WTC11 (cell line): ENCODE data around the gene SERPINE1. TPM values are rescaled to one million over a fixed set of nuclear protein-coding genes. Genes with fewer than 3 reads are reported as not detected.

Source experiments
- ATAC-seq: fragments of 200-7000 bp; cut with Tn5 transposase; 2 replicates; pipeline ENCODE4 v1.10.0; 2021; ENCODE audit warnings: mild to moderate bottlenecking, moderate library complexity
- CTCF ChIA-PET: fragments of 300-600 bp; sonication (Branson Sonifier 250); formaldehyde crosslinking; loops from one replicate; lab custom pipeline; 2021; ENCODE audit warnings: antibody characterized with exemption; lab: Charles Lee
- POLR2A ChIA-PET: fragments of 350-600 bp; sonication (Branson Sonifier 250); formaldehyde crosslinking; loops from one replicate; lab custom pipeline; 2021; ENCODE audit warnings: antibody characterized with exemption; lab: Charles Lee
- DNase-seq: peaks from one replicate; pipeline ENCODE4 v3.0.0; 2021; ENCODE audit warnings: low spot score
- H3K27ac Mint-ChIP-seq: 2 replicates; pipeline ENCODE4 v1.8.0; 2021; ENCODE audit warnings: mixed read lengths
- H3K27me3 Mint-ChIP-seq: 2 replicates; pipeline ENCODE4 v1.8.0; 2021; ENCODE audit warnings: low read depth, mild to moderate bottlenecking, moderate library complexity, mixed read lengths
- H3K36me3 Mint-ChIP-seq: 2 replicates; pipeline ENCODE4 v1.8.0; 2021; ENCODE audit warnings: mixed read lengths
- H3K4me1 Mint-ChIP-seq: 2 replicates; pipeline ENCODE4 v1.8.0; 2022; ENCODE audit warnings: mixed read lengths
- H3K4me3 Mint-ChIP-seq: 2 replicates; pipeline ENCODE4 v1.8.0; 2021; ENCODE audit warnings: mild to moderate bottlenecking, moderate library complexity, mixed read lengths
- H3K9me3 Mint-ChIP-seq: 2 replicates; pipeline ENCODE4 v1.8.0; 2021; ENCODE audit warnings: mixed read lengths
- AFF4 ChIP-seq: sonication (generic); formaldehyde crosslinking; IDR thresholded peaks from 2 replicates; pipeline ENCODE4 v1.8.1; 2023; ENCODE audit warnings: mild to moderate bottlenecking, missing genetic modification reagents, borderline replicate concordance
- AR ChIP-seq: fragments of 250-450 bp; sonication (Bioruptor Pico); IDR thresholded peaks from 2 replicates; pipeline ENCODE4 v1.9.0; 2021; ENCODE audit warnings: mild to moderate bottlenecking
- ATF2 ChIP-seq: sonication (generic); formaldehyde crosslinking; IDR thresholded peaks from 2 replicates; pipeline ENCODE4 v1.8.1; 2022; ENCODE audit warnings: low read depth, missing genetic modification reagents, borderline replicate concordance
- CDX4 ChIP-seq: fragments of 250-450 bp; sonication (Bioruptor Pico); IDR thresholded peaks from 2 replicates; pipeline ENCODE4 v1.9.0; 2021; ENCODE audit warnings: moderate library complexity, mild to moderate bottlenecking, inconsistent platforms, borderline replicate concordance
- CTCF ChIP-seq: fragments of 200-600 bp; IDR thresholded peaks from 2 replicates; pipeline ENCODE4 v1.8.0; 2022; ENCODE audit warnings: antibody characterized with exemption
- FOXP1 ChIP-seq: sonication (generic); formaldehyde crosslinking; IDR thresholded peaks from 2 replicates; pipeline ENCODE4 v1.8.0; 2022; ENCODE audit warnings: missing genetic modification reagents, mild to moderate bottlenecking, moderate library complexity, borderline replicate concordance
- KAT7 ChIP-seq: sonication (generic); formaldehyde crosslinking; IDR thresholded peaks from 2 replicates; pipeline ENCODE4 v1.8.1; 2023; ENCODE audit warnings: missing genetic modification reagents, mild to moderate bottlenecking, borderline replicate concordance
- PRRX2 ChIP-seq: fragments of 250-450 bp; sonication (Bioruptor Pico); IDR thresholded peaks from 2 replicates; pipeline ENCODE4 v1.8.0; 2021; ENCODE audit warnings: mild to moderate bottlenecking
- STAT6 ChIP-seq: sonication (generic); formaldehyde crosslinking; conservative IDR thresholded peaks from 2 replicates; pipeline ENCODE4 v1.8.1; 2023; ENCODE audit warnings: mild to moderate bottlenecking, low read depth, missing genetic modification reagents, moderate library complexity
- ZMAT4 ChIP-seq: fragments of 250-450 bp; sonication (Bioruptor Pico); IDR thresholded peaks from 2 replicates; pipeline ENCODE4 v1.9.0; 2021; ENCODE audit warnings: mild to moderate bottlenecking
- ZNF138 ChIP-seq: sonication (generic); formaldehyde crosslinking; conservative IDR thresholded peaks from 2 replicates; pipeline ENCODE4 v1.8.1; 2022; ENCODE audit warnings: mild to moderate bottlenecking, moderate library complexity, missing genetic modification reagents
- ZNF219 ChIP-seq: sonication (generic); formaldehyde crosslinking; IDR thresholded peaks from 2 replicates; pipeline ENCODE4 v1.8.0; 2023; ENCODE audit warnings: missing genetic modification reagents, mild to moderate bottlenecking, borderline replicate concordance
- ZNF396 ChIP-seq: fragments of 250-450 bp; sonication (Bioruptor Pico); IDR thresholded peaks from 2 replicates; pipeline ENCODE4 v1.8.0; 2021; ENCODE audit warnings: mild to moderate bottlenecking, moderate library complexity, borderline replicate concordance
- ZSCAN18 ChIP-seq: fragments of 250-450 bp; sonication (Bioruptor Pico); IDR thresholded peaks from 2 replicates; pipeline ENCODE4 v2.1.2; 2022; ENCODE audit warnings: mild to moderate bottlenecking, moderate library complexity
- total RNA-seq: library from RNA; stranded (reverse); gene quantifications from 3 replicates; pipeline ENCODE4 v1.2.3, GENCODE V29; 2021

SERPINE1 gene
- total RNA-seq, 1 experiment from 2014 or later = 2.6 TPM

- Mint-ChIP-seq H3K9me3 (no peaks in the 10 kb centered on the region), H3K36me3 (no peaks in the 10 kb centered on the region), H3K27me3 (no peaks in the 10 kb centered on the region; the same call in 1 of the 2 replicates), H3K27ac (no peak overlapping the region), H3K4me1 (0 out of 2 replicates have a peak, but pooled peaks cover 7% of the 10 kb centered on the region)
- POLR2A ChIA-PET = no interaction called here
- no peak for DNase-seq
- CTCF ChIA-PET = no interaction called here
- TF ChIP-seq PRRX2 (CRISPR knock-in tag) (no peak), FOXP1 (no peak), KAT7 (CRISPR knock-in tag) (no peak), AR (CRISPR knock-in tag) (no peak), ZNF396 (CRISPR knock-in tag) (no peak), AFF4 (no peak), STAT6 (CRISPR knock-in tag) (no peak), ZNF138 (CRISPR knock-in tag) (no peak), ZMAT4 (CRISPR knock-in tag) (no peak), ZSCAN18 (no peak), CDX4 (CRISPR knock-in tag) (no peak), ZNF219 (CRISPR knock-in tag) (no peak), CTCF (no peak), ATF2 (no peak)
- TF ChIP-seq, all 79 proteins: peak for 0
- H3K4me3 Mint-ChIP-seq = no peak overlapping the region
- no peak for ATAC-seq
Measured at GRCh38 chr7:101115215-101115614, 11.7 kb upstream of the SERPINE1 start.
